HEK293T (cell line): ENCODE results near the gene SMIM13.

Source experiments
- CTCF ChIA-PET: fragments of 350-600 bp; formaldehyde crosslinking; extraction: SDS; loops from one replicate; lab custom pipeline; 2021; ENCODE audit warnings: antibody characterized with exemption, inconsistent platforms; lab: Yijun Ruan, JAX
- POLR2A ChIA-PET: fragments of 350-600 bp; formaldehyde crosslinking; extraction: SDS; loops from one replicate; lab custom pipeline; 2020; ENCODE audit warnings: antibody characterized with exemption, inconsistent platforms; lab: Yijun Ruan, JAX
- DNase-seq: peaks from one replicate; pipeline ENCODE4 v3.0.0; 2012; ENCODE audit warnings: mixed read lengths; ENCODE audit errors: extremely low spot score
- ARNT ChIP-seq: fragments of 450-650 bp; IDR thresholded peaks from 2 replicates; pipeline ENCODE4 v1.6.1; 2017; ENCODE audit warnings: mild to moderate bottlenecking
- BHLHE40 ChIP-seq: fragments of 450-650 bp; IDR thresholded peaks from 2 replicates; pipeline ENCODE4 v1.6.1; 2016; ENCODE audit warnings: mild to moderate bottlenecking, moderate library complexity, borderline replicate concordance
- CTBP1 ChIP-seq: fragments of 450-650 bp; IDR thresholded peaks from 2 replicates; pipeline ENCODE4 v1.6.1; 2016; ENCODE audit warnings: borderline replicate concordance
- ELF4 ChIP-seq: fragments of 450-650 bp; IDR thresholded peaks from 2 replicates; pipeline ENCODE4 v1.6.1; 2017; ENCODE audit warnings: antibody characterized with exemption
- FOXA1 ChIP-seq: fragments of 450-650 bp; IDR thresholded peaks from 2 replicates; pipeline ENCODE4 v1.6.1; 2016; ENCODE audit warnings: mild to moderate bottlenecking
- FOXK2 ChIP-seq: fragments of 450-650 bp; IDR thresholded peaks from 2 replicates; pipeline ENCODE4 v1.6.1; 2016; ENCODE audit warnings: mild to moderate bottlenecking
- FOXM1 ChIP-seq: fragments of 450-650 bp; IDR thresholded peaks from 2 replicates; pipeline ENCODE4 v1.6.1; 2017; ENCODE audit warnings: mild to moderate bottlenecking, borderline replicate concordance
- HDGF ChIP-seq: fragments of 450-650 bp; IDR thresholded peaks from 2 replicates; pipeline ENCODE4 v1.6.1; 2017; ENCODE audit warnings: antibody characterized with exemption, borderline replicate concordance
- L3MBTL2 ChIP-seq: fragments of 450-650 bp; conservative IDR thresholded peaks from 2 replicates; pipeline ENCODE4 v1.6.1; 2016; ENCODE audit warnings: mild to moderate bottlenecking
- LEF1 ChIP-seq: fragments of 450-650 bp; IDR thresholded peaks from 2 replicates; pipeline ENCODE4 v1.6.1; 2017; ENCODE audit warnings: mild to moderate bottlenecking, borderline replicate concordance
- NFRKB ChIP-seq: fragments of 450-650 bp; IDR thresholded peaks from 2 replicates; pipeline ENCODE4 v1.6.1; 2016; ENCODE audit warnings: mild to moderate bottlenecking, moderate library complexity
- PKNOX1 ChIP-seq: fragments of 450-650 bp; IDR thresholded peaks from 2 replicates; pipeline ENCODE4 v1.6.1; 2016
- SP1 ChIP-seq: fragments of 450-650 bp; IDR thresholded peaks from 2 replicates; pipeline ENCODE4 v1.6.1; 2017
- SUZ12 ChIP-seq: fragments of 450-650 bp; IDR thresholded peaks from 2 replicates; pipeline ENCODE4 v1.6.1; 2016; ENCODE audit warnings: mild to moderate bottlenecking
- TARDBP ChIP-seq: fragments of 450-650 bp; IDR thresholded peaks from 2 replicates; pipeline ENCODE4 v1.6.1; 2016
- ZNF384 ChIP-seq: fragments of 450-650 bp; IDR thresholded peaks from 2 replicates; pipeline ENCODE4 v1.6.1; 2016

SMIM13 gene

GRCh38 chr6:11054722-11055121 lies 38.9 kb upstream of the SMIM13 start:
- CTCF ChIA-PET = no interaction called here
- TF ChIP-seq HDGF (no peak), NFRKB (no peak), TARDBP (no peak), PKNOX1 (no peak), FOXM1 (no peak), ZNF384 (no peak), ELF4 (no peak), FOXA1 (no peak), FOXK2 (no peak), SP1 (no peak), ARNT (no peak), LEF1 (no peak), BHLHE40 (no peak), CTBP1 (no peak), SUZ12 (no peak), L3MBTL2 (no peak)
- no peak for DNase-seq
- POLR2A ChIA-PET = no interaction called here

- ChIA-PET CTCF (no interaction called here), POLR2A (no interaction called here)
- no peak for TF ChIP-seq FOXA1
- no peak for TF ChIP-seq FOXM1
- TF ChIP-seq HDGF = no peak
- TF ChIP-seq LEF1 = no peak
- TF ChIP-seq TARDBP = no peak
- 0 out of 2 replicates have a peak, but pooled peaks have one; percentile 36 for TF ChIP-seq PKNOX1
- no peak for TF ChIP-seq CTBP1
- no peak for TF ChIP-seq ZNF384
- DNase-seq = no peak
Observed at GRCh38 chr6:11055127-11055627, 38.5 kb upstream of the SMIM13 start.

DNA sequence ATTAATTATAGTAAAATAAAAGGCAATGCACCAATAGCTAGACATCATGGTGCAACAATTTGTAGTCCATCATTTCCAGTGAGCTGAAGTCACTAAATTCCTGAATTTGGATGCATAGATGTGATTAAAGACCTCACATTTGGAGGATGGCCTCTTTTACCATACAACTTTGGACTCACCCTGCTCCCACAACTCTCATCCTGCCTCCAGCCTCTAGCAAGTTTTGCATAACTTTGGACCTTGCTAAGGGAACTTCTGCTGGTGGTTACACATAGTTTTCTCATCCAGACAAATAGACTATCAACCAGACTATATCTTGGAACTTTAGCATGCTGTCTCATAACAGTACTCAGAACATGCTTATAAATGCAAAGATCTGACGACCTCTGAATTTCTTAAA lies 36.8 kb upstream of the SMIM13 start:
- CTCF ChIA-PET = interaction anchor here (0.9 to 1.6 kb wide), 2 partner anchors 10 to 12 kb away, joined by 3 read pairs; no protein-coding TSS in a partner anchor
- POLR2A ChIA-PET = interaction anchor here (0.8 to 1.3 kb wide), 2 partner anchors 12 to 37 kb away, joined by 3 read pairs; partner anchors contain the start of gene SMIM13
- no peak for DNase-seq
- TF ChIP-seq PKNOX1 = no peak
- TF ChIP-seq ZNF384 = no peak
- TF ChIP-seq CTBP1 = no peak
- TF ChIP-seq TARDBP = no peak
- no peak for TF ChIP-seq SUZ12
- TF ChIP-seq LEF1 = no peak
- no peak for TF ChIP-seq FOXM1
- no peak for TF ChIP-seq FOXK2
- no peak for TF ChIP-seq FOXA1

DNA sequence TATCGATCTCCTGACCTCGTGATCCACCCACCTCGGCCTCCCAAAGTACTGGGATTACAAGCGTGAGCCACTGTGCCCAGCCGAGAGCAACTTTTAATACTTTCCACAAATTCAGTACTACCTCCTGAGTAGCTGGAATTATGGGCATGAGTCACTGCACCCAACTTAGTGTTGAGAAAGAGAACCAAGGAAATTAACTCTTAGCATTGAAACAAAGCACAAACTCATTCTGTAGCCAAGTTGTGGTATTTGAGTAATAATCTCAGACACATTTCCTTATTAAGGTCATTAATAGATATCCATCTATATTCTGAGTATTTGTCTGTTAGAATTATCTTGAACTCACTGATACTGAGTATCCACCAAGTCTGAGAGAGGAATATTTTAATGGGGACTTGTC lies 35.2 kb upstream of the SMIM13 start:
- no peak for DNase-seq
- ChIA-PET POLR2A (no interaction called here), CTCF (no interaction called here)
- no peak for TF ChIP-seq SP1
- no peak for TF ChIP-seq ELF4
- no peak for TF ChIP-seq BHLHE40
- no peak for TF ChIP-seq HDGF
- no peak for TF ChIP-seq FOXM1
- no peak for TF ChIP-seq FOXK2
- no peak for TF ChIP-seq TARDBP
- TF ChIP-seq NFRKB = no peak
- no peak for TF ChIP-seq LEF1
- no peak for TF ChIP-seq ARNT
- no peak for TF ChIP-seq FOXA1
- no peak for TF ChIP-seq L3MBTL2
- TF ChIP-seq ZNF384 = no peak
- TF ChIP-seq SUZ12 = no peak
- TF ChIP-seq CTBP1 = no peak
- no peak for TF ChIP-seq PKNOX1

- CTCF ChIA-PET = no interaction called here
- no peak for TF ChIP-seq PKNOX1
- no peak for TF ChIP-seq CTBP1
- TF ChIP-seq SP1 = no peak
- TF ChIP-seq TARDBP = no peak
- TF ChIP-seq ZNF384 = no peak
- TF ChIP-seq NFRKB = no peak
- TF ChIP-seq HDGF = no peak
- no peak for TF ChIP-seq LEF1
- no peak for TF ChIP-seq BHLHE40
- no peak for TF ChIP-seq FOXM1
- TF ChIP-seq FOXA1 = no peak
- no peak for TF ChIP-seq ELF4
- no peak for TF ChIP-seq FOXK2
- TF ChIP-seq ARNT = no peak
- no peak for TF ChIP-seq L3MBTL2
- no peak for TF ChIP-seq SUZ12
- no peak for DNase-seq
- POLR2A ChIA-PET = no interaction called here
Observed at GRCh38 chr6:11062083-11062482, 31.6 kb upstream of the SMIM13 start.
